Measurements from ENCODE around the gene TWIST2.

The TWIST2 gene

GRCh38 chr2:238847841-238848690, at the start of gene TWIST2:
TWIST2 (plus strand) TSS chr2:238848085; CDS start chr2:238848216, 131 bp downstream.
- Histone ChIP-seq H3K27ac (no peak within 1 kb of the TSS), H3K9me3 (ENCODE audit: low read depth, low read length) (no peaks in the 10 kb centered on the region), H3K4me3 (no peak within 1 kb of the TSS), H3K9ac (ENCODE audit: insufficient read length) (no peak within 1 kb of the TSS), H3K36me3 (ENCODE audit: insufficient read depth, low read length) (no peaks in the 10 kb centered on the region)
- no peak for TF ChIP-seq FOXP2 (optimal IDR thresholded peaks at IDR 0.05; ENCODE audit: control extremely low read depth, extremely low read length, insufficient read depth)
- no peak for TF ChIP-seq POLR2AphosphoS5 (IDR thresholded peaks at IDR 0.05; ENCODE audit: borderline replicate concordance, low read depth, low read length)
- TF ChIP-seq EZH2 (IDR thresholded peaks at IDR 0.05) = no peak
- DNase-seq (ENCODE audit: low read depth, low spot score) = no peak

- DNase-seq (ENCODE audit: low read depth, low spot score) = no peak
- TF ChIP-seq POLR2AphosphoS5 (IDR thresholded peaks at IDR 0.05; ENCODE audit: borderline replicate concordance, low read depth, low read length) (no peak), EZH2 (IDR thresholded peaks at IDR 0.05) (no peak), FOXP2 (optimal IDR thresholded peaks at IDR 0.05; ENCODE audit: control extremely low read depth, extremely low read length, insufficient read depth) (no peak)
- H3K4me3 ChIP-seq = no peak overlapping the region
Measured at GRCh38 chr2:238801791-238802190, 46.1 kb upstream of the TWIST2 start.

GRCh38 chr2:238802957-238803356, 44.9 kb upstream of the TWIST2 start:
- DNase-seq (ENCODE audit: low read depth, low spot score) = no peak
- Histone ChIP-seq H3K36me3 (ENCODE audit: insufficient read depth, low read length) (no peaks in the 10 kb centered on the region), H3K27ac (no peak overlapping the region), H3K4me3 (no peak overlapping the region), H3K9me3 (ENCODE audit: low read depth, low read length) (no peaks in the 10 kb centered on the region), H3K9ac (ENCODE audit: insufficient read length) (no peak overlapping the region)
- no peak for TF ChIP-seq FOXP2 (optimal IDR thresholded peaks at IDR 0.05; ENCODE audit: control extremely low read depth, extremely low read length, insufficient read depth)
- no peak for TF ChIP-seq POLR2AphosphoS5 (IDR thresholded peaks at IDR 0.05; ENCODE audit: borderline replicate concordance, low read depth, low read length)
- no peak for TF ChIP-seq EZH2 (IDR thresholded peaks at IDR 0.05)

More at GRCh38 chr2:238801791-238802190, 46.1 kb upstream of the TWIST2 start:
- Histone ChIP-seq H3K9ac (ENCODE audit: insufficient read length) (no peak overlapping the region), H3K36me3 (ENCODE audit: insufficient read depth, low read length) (no peaks in the 10 kb centered on the region), H3K27ac (no peak overlapping the region), H3K9me3 (ENCODE audit: low read depth, low read length) (no peaks in the 10 kb centered on the region)

GRCh38 chr2:238803996-238804870, 43.7 kb upstream of the TWIST2 start:
- DNase-seq (ENCODE audit: low read depth, low spot score) = no peak
- no peak for TF ChIP-seq POLR2AphosphoS5 (IDR thresholded peaks at IDR 0.05; ENCODE audit: borderline replicate concordance, low read depth, low read length)
- no peak for TF ChIP-seq EZH2 (IDR thresholded peaks at IDR 0.05)
- TF ChIP-seq FOXP2 (optimal IDR thresholded peaks at IDR 0.05; ENCODE audit: control extremely low read depth, extremely low read length, insufficient read depth) = no peak
- Histone ChIP-seq H3K9ac (ENCODE audit: insufficient read length) (no peak overlapping the region), H3K4me3 (peak overlapping the region; percentile 22; the same call in 1 of the 2 replicates), H3K9me3 (ENCODE audit: low read depth, low read length) (peaks cover 8% of the 10 kb centered on the region; the same call in 1 of the 2 replicates), H3K27ac (no peak overlapping the region), H3K36me3 (ENCODE audit: insufficient read depth, low read length) (no peaks in the 10 kb centered on the region)

- no peak overlapping the region for H3K27ac ChIP-seq
- H3K9ac ChIP-seq (ENCODE audit: insufficient read length) = no peak overlapping the region
- no peak for TF ChIP-seq EZH2 (IDR thresholded peaks at IDR 0.05)
- TF ChIP-seq POLR2AphosphoS5 (IDR thresholded peaks at IDR 0.05; ENCODE audit: borderline replicate concordance, low read depth, low read length) = no peak
- TF ChIP-seq FOXP2 (optimal IDR thresholded peaks at IDR 0.05; ENCODE audit: control extremely low read depth, extremely low read length, insufficient read depth) = no peak
- no peak for DNase-seq (ENCODE audit: low read depth, low spot score)
- H3K36me3 ChIP-seq (ENCODE audit: insufficient read depth, low read length) = no peaks in the 10 kb centered on the region
- H3K4me3 ChIP-seq = no peak overlapping the region
- H3K9me3 ChIP-seq (ENCODE audit: low read depth, low read length) = peaks cover 8% of the 10 kb centered on the region; the same call in 1 of the 2 replicates
Measured at GRCh38 chr2:238808761-238809160, 39.1 kb upstream of the TWIST2 start.

- peaks cover 8% of the 10 kb centered on the region; the same call in 1 of the 2 replicates for H3K9me3 ChIP-seq (ENCODE audit: low read depth, low read length)
- H3K4me3 ChIP-seq = no peak overlapping the region
- no peaks in the 10 kb centered on the region for H3K36me3 ChIP-seq (ENCODE audit: insufficient read depth, low read length)
- DNase-seq (ENCODE audit: low read depth, low spot score) = no peak
- H3K9ac ChIP-seq (ENCODE audit: insufficient read length) = no peak overlapping the region
- TF ChIP-seq EZH2 (IDR thresholded peaks at IDR 0.05) (no peak), POLR2AphosphoS5 (IDR thresholded peaks at IDR 0.05; ENCODE audit: borderline replicate concordance, low read depth, low read length) (no peak), FOXP2 (optimal IDR thresholded peaks at IDR 0.05; ENCODE audit: control extremely low read depth, extremely low read length, insufficient read depth) (no peak)
- H3K27ac ChIP-seq = no peak overlapping the region
Measured at GRCh38 chr2:238810321-238810720, 37.6 kb upstream of the TWIST2 start.

GRCh38 chr2:238811293-238811692, 36.6 kb upstream of the TWIST2 start:
- Histone ChIP-seq H3K9me3 (ENCODE audit: low read depth, low read length) (peaks cover 8% of the 10 kb centered on the region; the same call in 1 of the 2 replicates), H3K9ac (ENCODE audit: insufficient read length) (no peak overlapping the region), H3K27ac (no peak overlapping the region), H3K36me3 (ENCODE audit: insufficient read depth, low read length) (no peaks in the 10 kb centered on the region), H3K4me3 (0 out of 2 replicates have a peak overlapping the region, but pooled peaks have one; percentile 18)
- DNase-seq (ENCODE audit: low read depth, low spot score) = no peak
- TF ChIP-seq FOXP2 (optimal IDR thresholded peaks at IDR 0.05; ENCODE audit: control extremely low read depth, extremely low read length, insufficient read depth) (no peak), POLR2AphosphoS5 (IDR thresholded peaks at IDR 0.05; ENCODE audit: borderline replicate concordance, low read depth, low read length) (no peak)

- Histone ChIP-seq H3K27ac (no peak overlapping the region), H3K9ac (ENCODE audit: insufficient read length) (no peak overlapping the region), H3K9me3 (ENCODE audit: low read depth, low read length) (peaks cover 8% of the 10 kb centered on the region; the same call in 1 of the 2 replicates), H3K36me3 (ENCODE audit: insufficient read depth, low read length) (no peaks in the 10 kb centered on the region), H3K4me3 (0 out of 2 replicates have a peak overlapping the region, but pooled peaks have one; percentile 18)
- no peak for DNase-seq (ENCODE audit: low read depth, low spot score)
- TF ChIP-seq FOXP2 (optimal IDR thresholded peaks at IDR 0.05; ENCODE audit: control extremely low read depth, extremely low read length, insufficient read depth) (no peak), POLR2AphosphoS5 (IDR thresholded peaks at IDR 0.05; ENCODE audit: borderline replicate concordance, low read depth, low read length) (no peak), EZH2 (IDR thresholded peaks at IDR 0.05) (no peak)
Measured at GRCh38 chr2:238811759-238812158, 36.1 kb upstream of the TWIST2 start.
